ENCODE data around the gene UQCRQ. TPM values are rescaled to one million over a fixed set of nuclear protein-coding genes. Genes with fewer than 3 reads are reported as not detected.

The UQCRQ gene
- polyA plus RNA-seq, 1 of the 3 experiments (the other 2 are of a cell fraction): 694 TPM

- no peak for TF ChIP-seq TCF12 (IDR thresholded peaks at IDR 0.05)
- no peak for TF ChIP-seq ELF1 (IDR thresholded peaks at IDR 0.05)
- TF ChIP-seq MXI1 (IDR thresholded peaks at IDR 0.05; ENCODE audit: low read depth, low read length): no peak
- no peak for TF ChIP-seq RAD21 (IDR thresholded peaks at IDR 0.05; ENCODE audit: low read length)
These were observed 11.0 kb downstream of the UQCRQ start (continued) for GRCh38 chr5:132877466-132877865.

DNA sequence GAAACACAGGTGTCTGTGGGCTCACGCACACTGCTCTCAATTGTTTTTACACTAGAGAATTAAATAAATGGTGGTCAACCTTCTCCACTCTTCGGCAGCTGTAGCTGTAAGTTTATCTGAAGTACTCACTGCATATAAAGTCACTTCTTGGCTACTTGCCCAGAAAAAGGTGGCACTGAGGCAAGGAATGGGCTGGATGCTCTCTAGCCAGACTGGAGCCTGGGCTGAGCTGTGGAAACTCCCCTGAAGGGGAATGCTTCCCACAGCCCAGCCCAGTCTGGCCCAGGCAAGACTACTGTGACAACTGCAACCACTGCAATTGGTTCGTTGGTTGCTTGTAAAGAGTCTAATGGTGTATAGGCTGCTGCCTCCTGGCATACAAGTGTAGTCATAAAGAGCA lies 11.5 kb downstream of the UQCRQ start:
- POLR2A ChIA-PET: no interaction called here
- H3K79me2 ChIP-seq (ENCODE audit: insufficient read depth): no peaks in the 10 kb centered on the region; the same call in 1 of the 2 replicates
- WGBS (ENCODE audit: low lambda C conversion rate): 74% methylated on average over 3 of the region's 3 CpGs

GRCh38 chr5:132883261-132883834 lies 16.9 kb downstream of the UQCRQ start:
- peak; percentile 53 for DNase-seq
- WGBS (ENCODE audit: low lambda C conversion rate): 55% methylated on average over 2 of the region's 2 CpGs
- no peak overlapping the region for H2AFZ ChIP-seq (ENCODE audit: low read depth)
- H3K9me3 ChIP-seq: no peaks in the 10 kb centered on the region
- H3K27me3 ChIP-seq (ENCODE audit: insufficient read depth): no peaks in the 10 kb centered on the region
- peaks cover 5% of the 10 kb centered on the region; the same call in 1 of the 2 replicates for H4K20me1 ChIP-seq (ENCODE audit: insufficient read depth)
- ChIA-PET CTCF (interaction anchor here (0.8 to 4.2 kb wide), 32 partner anchors 9 to 599 kb away, joined by 3 to 43 read pairs (median 4); partner anchors contain the start of genes GDF9, HSPA4, SHROOM1 and UQCRQ), POLR2A (no interaction called here)
- no peaks in the 10 kb centered on the region for H3K9me2 ChIP-seq
- peaks cover 2% of the 10 kb centered on the region; the same call in 1 of the 2 replicates for H3K79me2 ChIP-seq (ENCODE audit: insufficient read depth)
- no peak overlapping the region for H3K4me3 ChIP-seq (ENCODE audit: low read depth in 2 of 2, low read length in 1 of 2)
- peaks cover 74 to 81% of the 10 kb centered on the region in 2 experiments for H3K36me3 ChIP-seq (replicated peaks in 1 of 2; ENCODE audit: control insufficient read depth in 1 of 2, insufficient read depth in 2 of 2, low read length in 1 of 2)
- H3K4me2 ChIP-seq: no peak overlapping the region
- peak overlapping the region in 1 of 2 experiments; percentile 32; a peak in 2 of 4 replicates for H3K27ac ChIP-seq (ENCODE audit: low read depth in 2 of 2, low read length in 1 of 2)
- no peak overlapping the region for H3K9ac ChIP-seq
- peaks cover 37% of the 10 kb centered on the region for H3F3A ChIP-seq (replicated peaks; ENCODE audit: insufficient read depth)
- no peaks in the 10 kb centered on the region; a peak in 1 of 4 replicates for H3K4me1 ChIP-seq (ENCODE audit: control insufficient read depth in 1 of 2, insufficient read depth in 2 of 2, low read depth in 1 of 2, low read length in 1 of 2)
- no peak for TF ChIP-seq EP300 (IDR thresholded peaks at IDR 0.05; ENCODE audit: borderline replicate concordance in 1 of 2, low read depth in 1 of 2, low read length in 1 of 2)
- no peak for TF ChIP-seq GATA2 (CRISPR knock-in tag; IDR thresholded peaks at IDR 0.05)
- TF ChIP-seq SMC3 (IDR thresholded peaks at IDR 0.05; ENCODE audit: low read depth, low read length): peak; percentile 80
- no peak for TF ChIP-seq YY1 (IDR thresholded peaks at IDR 0.05; ENCODE audit: low read depth)
- TF ChIP-seq SIN3A (IDR thresholded peaks at IDR 0.05; ENCODE audit: borderline replicate concordance, low read depth, low read length): no peak
- no peak for TF ChIP-seq RFX5 (IDR thresholded peaks at IDR 0.05; ENCODE audit: low read length)
- TF ChIP-seq, protein P1, sequence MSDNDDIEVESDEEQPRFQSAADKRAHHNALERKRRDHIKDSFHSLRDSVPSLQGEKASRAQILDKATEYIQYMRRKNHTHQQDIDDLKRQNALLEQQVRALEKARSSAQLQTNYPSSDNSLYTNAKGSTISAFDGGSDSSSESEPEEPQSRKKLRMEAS (IDR thresholded peaks at IDR 0.05; ENCODE audit: low read depth): no peak
- no peak for TF ChIP-seq TEAD4 (IDR thresholded peaks at IDR 0.05; ENCODE audit: borderline replicate concordance, insufficient read depth)
- no peak for TF ChIP-seq TCF12 (IDR thresholded peaks at IDR 0.05)
- no peak for TF ChIP-seq CHD2 (IDR thresholded peaks at IDR 0.05; ENCODE audit: low read length, partially characterized antibody)
- no peak for TF ChIP-seq IRF3 (IDR thresholded peaks at IDR 0.05; ENCODE audit: low read depth, low read length)
- TF ChIP-seq EZH2phosphoT487 (IDR thresholded peaks at IDR 0.05; ENCODE audit: borderline replicate concordance, low read depth): no peak
- TF ChIP-seq, protein P2, sequence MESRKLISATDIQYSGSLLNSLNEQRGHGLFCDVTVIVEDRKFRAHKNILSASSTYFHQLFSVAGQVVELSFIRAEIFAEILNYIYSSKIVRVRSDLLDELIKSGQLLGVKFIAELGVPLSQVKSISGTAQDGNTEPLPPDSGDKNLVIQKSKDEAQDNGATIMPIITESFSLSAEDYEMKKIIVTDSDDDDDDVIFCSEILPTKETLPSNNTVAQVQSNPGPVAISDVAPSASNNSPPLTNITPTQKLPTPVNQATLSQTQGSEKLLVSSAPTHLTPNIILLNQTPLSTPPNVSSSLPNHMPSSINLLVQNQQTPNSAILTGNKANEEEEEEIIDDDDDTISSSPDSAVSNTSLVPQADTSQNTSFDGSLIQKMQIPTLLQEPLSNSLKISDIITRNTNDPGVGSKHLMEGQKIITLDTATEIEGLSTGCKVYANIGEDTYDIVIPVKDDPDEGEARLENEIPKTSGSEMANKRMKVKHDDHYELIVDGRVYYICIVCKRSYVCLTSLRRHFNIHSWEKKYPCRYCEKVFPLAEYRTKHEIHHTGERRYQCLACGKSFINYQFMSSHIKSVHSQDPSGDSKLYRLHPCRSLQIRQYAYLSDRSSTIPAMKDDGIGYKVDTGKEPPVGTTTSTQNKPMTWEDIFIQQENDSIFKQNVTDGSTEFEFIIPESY (IDR thresholded peaks at IDR 0.05; ENCODE audit: borderline replicate concordance, low read depth): no peak
- peak; percentile 65 for TF ChIP-seq RAD21 (IDR thresholded peaks at IDR 0.05; ENCODE audit: low read length)
- no peak for TF ChIP-seq NFIC (IDR thresholded peaks at IDR 0.05; ENCODE audit: borderline replicate concordance)
- TF ChIP-seq CTCF (IDR thresholded peaks at IDR 0.05): peak; percentile 73
- no peak for TF ChIP-seq FOSL2 (IDR thresholded peaks at IDR 0.05; ENCODE audit: borderline replicate concordance, low read depth)
- TF ChIP-seq FOXM1 (IDR thresholded peaks at IDR 0.05; ENCODE audit: low read depth): no peak

More for the DNA sequence above, 11.5 kb downstream of the UQCRQ start:
- Histone ChIP-seq H3K9ac (no peak overlapping the region), H4K20me1 (ENCODE audit: insufficient read depth) (0 out of 2 replicates have a peak, but pooled peaks cover 3% of the 10 kb centered on the region), H3K4me3 (ENCODE audit: low read depth in 2 of 2, low read length in 1 of 2) (no peak overlapping the region), H3K4me1 (ENCODE audit: control insufficient read depth in 1 of 2, insufficient read depth in 2 of 2, low read depth in 1 of 2, low read length in 1 of 2) (peaks cover 0 to 4% of the 10 kb centered on the region in 2 experiments; a peak in 2 of 4 replicates), H3K27ac (ENCODE audit: low read depth in 2 of 2, low read length in 1 of 2) (no peak overlapping the region), H3K36me3 (replicated peaks in 1 of 2; ENCODE audit: control insufficient read depth in 1 of 2, insufficient read depth in 2 of 2, low read length in 1 of 2) (peaks cover 87 to 91% of the 10 kb centered on the region in 2 experiments), H3K9me3 (no peaks in the 10 kb centered on the region), H3K9me2 (no peaks in the 10 kb centered on the region), H2AFZ (ENCODE audit: low read depth) (no peak overlapping the region), H3K27me3 (ENCODE audit: insufficient read depth) (no peaks in the 10 kb centered on the region), H3K4me2 (no peak overlapping the region), H3F3A (replicated peaks; ENCODE audit: insufficient read depth) (peaks cover 16% of the 10 kb centered on the region)
- DNase-seq: no peak
- TF ChIP-seq NFIC (IDR thresholded peaks at IDR 0.05; ENCODE audit: borderline replicate concordance) (peak; percentile 10; the same call in 1 of the 2 replicates), NRF1 (IDR thresholded peaks at IDR 0.05; ENCODE audit: low read depth, low read length) (no peak)
- CTCF ChIA-PET: interaction anchor here (0.8 kb wide), 1 partner anchor 58 kb away, joined by 5 read pairs; no protein-coding TSS in a partner anchor

All from SK-N-SH (cell line).